Mucosa of descending colon (tissue), 3 donors: ENCODE data around the gene POFUT1. TPM values are rescaled to one million over a fixed set of nuclear protein-coding genes. Genes with fewer than 3 reads are reported as not detected.
A peak's percentile ranks its signal among the peaks of the same experiment; 100 is the strongest.

Experiments
- ATAC-seq: fragments of 200-7000 bp; cut with Tn5 transposase; one replicate; pipeline ENCODE4 v1.9.1; 2020; ENCODE audit warnings: mild to moderate bottlenecking, moderate library complexity
- DNase-seq, 3 donors: peaks; one replicate each; pipeline ENCODE4 v3.0.0-alpha.2; 2020
- H3K36me3 ChIP-seq: fragments of 200-600 bp; one replicate; pipeline ENCODE4 v1.8.0; 2021; ENCODE audit warnings: low read depth, mild to moderate bottlenecking
- H3K4me1 ChIP-seq: fragments of 200-600 bp; one replicate; pipeline ENCODE4 v1.8.0; 2021; ENCODE audit warnings: low read depth, mild to moderate bottlenecking
- H3K4me3 ChIP-seq: fragments of 200-600 bp; one replicate; pipeline ENCODE4 v1.8.0; 2021; ENCODE audit warnings: mild to moderate bottlenecking
- H3K9me3 ChIP-seq: fragments of 200-600 bp; one replicate; pipeline ENCODE4 v1.8.0; 2021; ENCODE audit warnings: mild to moderate bottlenecking
- CTCF ChIP-seq: fragments of 200-600 bp; IDR thresholded peaks from one replicate; pipeline ENCODE4 v1.8.0; 2022; ENCODE audit warnings: antibody characterized with exemption, mild to moderate bottlenecking
- intact Hi-C, 2 donors: fragments of 100-400 bp; cut with DNase I in 1 of 2; cut with micrococcal nuclease in 1 of 2; formaldehyde crosslinking; loops; one replicate each; pipeline versions ENCODE4 v1.11.0 to v1.11.1; 2022; cut with DNase I, micrococcal nuclease
- total RNA-seq, 3 donors: library from RNA; stranded (reverse); fragmentation: NEBNext Ultra II Directional in 2 of 3; extraction: Animal tissue kit (Norgen Biotek cat#: 25700) in 2 of 3; gene quantifications; one replicate each; pipeline versions ENCODE4 v1.2.1 to v1.2.4, GENCODE V29; 2021 to 2023
- donor health status: DM: no; HTN: no; CAD: no; lungs with moderate emphysema.
- donor health status: DM: no; HTN: no; CAD: no.
- donor health status: DM: no; HTN: yes; CAD: no.

Gene POFUT1
- total RNA-seq, 3 donors from 2014 or later, result 35.5 to 48.5 (median 44.8) TPM

GRCh38 chr20:32203356-32204204, 4.1 kb upstream of the POFUT1 start:
- ATAC-seq, result peak; percentile 24
- Histone ChIP-seq H3K4me1 (peaks cover 48% of the 10 kb centered on the region), H3K9me3 (no peaks in the 10 kb centered on the region), H3K4me3 (no peak overlapping the region), H3K36me3 (peaks cover 3% of the 10 kb centered on the region)
- DNase-seq, result peak in 1 of 3 donors; percentile 50
- intact Hi-C loops, result no loop called here
- no peak for TF ChIP-seq CTCF

- H3K4me1 ChIP-seq, result peaks cover 56% of the 10 kb centered on the region
- ATAC-seq (peak; percentile 10), DNase-seq (no peak)
- H3K36me3 ChIP-seq, result peaks cover 3% of the 10 kb centered on the region
- no peak for TF ChIP-seq CTCF
- H3K4me3 ChIP-seq, result no peak overlapping the region
- intact Hi-C loops, result no loop called here
- no peaks in the 10 kb centered on the region for H3K9me3 ChIP-seq
Measured at GRCh38 chr20:32204205-32205109, 3.2 kb upstream of the POFUT1 start.

GRCh38 chr20:32205110-32205842, 2.4 kb upstream of the POFUT1 start:
- H3K9me3 ChIP-seq, result no peaks in the 10 kb centered on the region
- peaks cover 64% of the 10 kb centered on the region for H3K4me1 ChIP-seq
- no peak overlapping the region for H3K4me3 ChIP-seq
- TF ChIP-seq CTCF, result no peak
- ATAC-seq (no peak), DNase-seq (no peak)
- peaks cover 3% of the 10 kb centered on the region for H3K36me3 ChIP-seq
- intact Hi-C loops, result no loop called here

GRCh38 chr20:32205843-32206759, 1.6 kb upstream of the POFUT1 start:
- no peak overlapping the region for H3K4me3 ChIP-seq
- TF ChIP-seq CTCF, result no peak
- peaks cover 3% of the 10 kb centered on the region for H3K36me3 ChIP-seq
- ATAC-seq (no peak), DNase-seq (no peak)
- no peaks in the 10 kb centered on the region for H3K9me3 ChIP-seq
- intact Hi-C loops, result no loop called here
- H3K4me1 ChIP-seq, result peaks cover 64% of the 10 kb centered on the region
